ENCODE results near the gene DIPK1A.

The DIPK1A gene

GRCh38 chr1:92964316-92964715, 3.1 kb upstream of the DIPK1A start:
- no peak for DNase-seq (ENCODE audit: insufficient read length)
- TF ChIP-seq TAF1 (IDR thresholded peaks at IDR 0.05; ENCODE audit: borderline replicate concordance, low read depth, low read length) (no peak), POLR2AphosphoS5 (IDR thresholded peaks at IDR 0.05; ENCODE audit: low read depth, low read length) (no peak), POLR2A (IDR thresholded peaks at IDR 0.05; ENCODE audit: low read depth, low read length) (no peak)

GRCh38 chr1:92961896-92962752, 862 bp upstream of the DIPK1A start:
- peak; percentile 42 for DNase-seq (ENCODE audit: insufficient read length)
- FAIRE-seq = peak; percentile 94
- TF ChIP-seq POLR2A (IDR thresholded peaks at IDR 0.05; ENCODE audit: low read depth, low read length) (peak; percentile 16; the same call in 1 of the 2 replicates), POLR2AphosphoS5 (IDR thresholded peaks at IDR 0.05; ENCODE audit: low read depth, low read length) (no peak), TAF1 (IDR thresholded peaks at IDR 0.05; ENCODE audit: borderline replicate concordance, low read depth, low read length) (no peak)

More at GRCh38 chr1:92964316-92964715, 3.1 kb upstream of the DIPK1A start:
- no peak for FAIRE-seq

GRCh38 chr1:92960395-92961130, 699 bp downstream of the DIPK1A start:
- DNase-seq (ENCODE audit: insufficient read length) (peak; percentile 53), FAIRE-seq (peak; percentile 93)
- TF ChIP-seq POLR2A (IDR thresholded peaks at IDR 0.05; ENCODE audit: low read depth, low read length) (no peak), POLR2AphosphoS5 (IDR thresholded peaks at IDR 0.05; ENCODE audit: low read depth, low read length) (no peak), TAF1 (IDR thresholded peaks at IDR 0.05; ENCODE audit: borderline replicate concordance, low read depth, low read length) (no peak)

- FAIRE-seq = peak; percentile 71
- no peak for TF ChIP-seq POLR2AphosphoS5 (IDR thresholded peaks at IDR 0.05; ENCODE audit: low read depth, low read length)
- no peak for TF ChIP-seq POLR2A (IDR thresholded peaks at IDR 0.05; ENCODE audit: low read depth, low read length)
- TF ChIP-seq TAF1 (IDR thresholded peaks at IDR 0.05; ENCODE audit: borderline replicate concordance, low read depth, low read length) = no peak
- DNase-seq (ENCODE audit: insufficient read length) = no peak
Observed at GRCh38 chr1:92958203-92958970, 2.9 kb downstream of the DIPK1A start.

DNA sequence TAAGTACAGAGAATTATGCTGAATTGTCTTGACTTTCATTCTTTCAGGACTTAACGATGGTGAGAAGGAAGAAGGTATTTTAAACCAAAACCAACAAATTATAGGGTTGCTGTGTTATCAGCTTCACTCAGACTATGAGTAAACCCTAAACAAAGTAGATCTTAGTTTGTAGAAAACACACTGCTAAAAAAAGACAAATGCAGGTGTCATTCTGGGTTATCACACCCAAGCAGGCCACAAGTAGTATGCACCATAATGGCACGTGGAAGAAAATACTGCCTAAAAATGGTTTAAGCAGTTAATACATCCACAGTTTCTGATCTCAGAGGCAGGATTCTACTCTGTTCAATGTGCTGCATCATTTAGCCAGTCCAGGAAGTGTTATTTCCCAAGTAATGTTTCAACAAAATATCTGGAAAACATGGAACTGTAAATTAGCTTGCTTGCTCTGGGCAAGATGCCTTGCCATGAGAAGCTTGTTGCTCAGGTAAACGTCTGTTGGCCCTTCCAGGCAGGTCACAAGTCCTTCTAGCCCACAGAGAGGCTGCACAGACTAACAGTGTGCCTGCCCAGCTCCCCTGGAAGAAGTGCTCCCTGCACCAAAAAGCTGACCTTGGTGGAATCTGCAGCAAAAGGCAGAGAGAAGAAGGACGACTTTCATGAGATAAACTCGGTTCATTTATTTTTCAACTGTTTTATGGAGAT, 4.1 kb downstream of the DIPK1A start:
- TF ChIP-seq POLR2A (IDR thresholded peaks at IDR 0.05; ENCODE audit: low read depth, low read length) (no peak), TAF1 (IDR thresholded peaks at IDR 0.05; ENCODE audit: borderline replicate concordance, low read depth, low read length) (no peak), POLR2AphosphoS5 (IDR thresholded peaks at IDR 0.05; ENCODE audit: low read depth, low read length) (no peak)
- no peak for DNase-seq (ENCODE audit: insufficient read length)
- FAIRE-seq = peak; percentile 93

- DNase-seq (ENCODE audit: insufficient read length) = no peak
- FAIRE-seq = no peak
- TF ChIP-seq POLR2AphosphoS5 (IDR thresholded peaks at IDR 0.05; ENCODE audit: low read depth, low read length) (no peak), TAF1 (IDR thresholded peaks at IDR 0.05; ENCODE audit: borderline replicate concordance, low read depth, low read length) (no peak), POLR2A (IDR thresholded peaks at IDR 0.05; ENCODE audit: low read depth, low read length) (no peak)
Observed at GRCh38 chr1:92956254-92957029, 4.8 kb downstream of the DIPK1A start.

DNA sequence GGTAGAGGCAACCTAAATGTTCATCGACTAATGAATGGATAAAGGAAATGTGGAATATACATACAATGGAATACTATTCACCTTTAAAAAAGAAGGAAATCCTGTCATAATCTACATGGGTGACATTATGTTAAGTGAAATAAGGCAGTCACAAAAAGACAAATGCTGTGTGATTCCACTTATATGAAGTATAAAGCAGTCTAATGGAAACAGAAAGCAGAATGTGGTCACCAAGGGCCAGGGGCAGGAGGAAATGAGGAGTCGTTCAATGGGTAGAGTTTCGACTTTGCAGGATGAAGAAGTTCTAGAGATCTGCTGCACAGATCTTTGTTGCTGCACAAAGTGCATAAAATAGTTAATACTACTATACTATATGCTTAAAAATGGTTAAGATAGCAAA, 7.8 kb downstream of the DIPK1A start:
- FAIRE-seq (peak; percentile 97), DNase-seq (ENCODE audit: insufficient read length) (no peak)
- TF ChIP-seq POLR2A (IDR thresholded peaks at IDR 0.05; ENCODE audit: low read depth, low read length) (no peak), TAF1 (IDR thresholded peaks at IDR 0.05; ENCODE audit: borderline replicate concordance, low read depth, low read length) (no peak), POLR2AphosphoS5 (IDR thresholded peaks at IDR 0.05; ENCODE audit: low read depth, low read length) (no peak)

- TF ChIP-seq POLR2A (IDR thresholded peaks at IDR 0.05; ENCODE audit: low read depth, low read length) = no peak
- no peak for TF ChIP-seq TAF1 (IDR thresholded peaks at IDR 0.05; ENCODE audit: borderline replicate concordance, low read depth, low read length)
- TF ChIP-seq POLR2AphosphoS5 (IDR thresholded peaks at IDR 0.05; ENCODE audit: low read depth, low read length) = no peak
- no peak for DNase-seq (ENCODE audit: insufficient read length)
- no peak for FAIRE-seq
Observed at GRCh38 chr1:92952714-92953113, 8.5 kb downstream of the DIPK1A start.

GRCh38 chr1:92951141-92951582, 10.1 kb downstream of the DIPK1A start:
- DNase-seq (ENCODE audit: insufficient read length) (no peak), FAIRE-seq (peak; percentile 96)
- no peak for TF ChIP-seq TAF1 (IDR thresholded peaks at IDR 0.05; ENCODE audit: borderline replicate concordance, low read depth, low read length)
- no peak for TF ChIP-seq POLR2A (IDR thresholded peaks at IDR 0.05; ENCODE audit: low read depth, low read length)
- TF ChIP-seq POLR2AphosphoS5 (IDR thresholded peaks at IDR 0.05; ENCODE audit: low read depth, low read length) = no peak
